Muscle of arm (tissue), 12 donors: Measurements from ENCODE around the gene SYTL3. TPM values are rescaled to one million over a fixed set of nuclear protein-coding genes. Genes with fewer than 3 reads are reported as not detected.
"Not testable (repeated sequence)": the region's sequence is repeated elsewhere in the genome, so short reads cannot be mapped to it uniquely, and the experiment has no call there.

Experiments used
- DNase-seq: peaks from one replicate; pipeline ENCODE4 v3.0.0-alpha.2; 2013
- polyA plus RNA-seq, 12 donors: library from polyadenylated mRNA; unstranded; fragments of 120-200 nt; gene quantifications; one replicate each; pipeline ENCODE4 v1.2.1, GENCODE V29; 2013; ENCODE audit not compliant: insufficient read length in 12 of 12

The SYTL3 gene
- polyA plus RNA-seq, 12 donors: 3.1 to 14.7 (median 8.8) TPM; not detected in 1

- no peak for DNase-seq
Measured at GRCh38 chr6:158621694-158622544, 27.9 kb upstream of the SYTL3 start.

GRCh38 chr6:158622545-158623190, 27.2 kb upstream of the SYTL3 start:
- no peak for DNase-seq

- DNase-seq: no peak
Measured at GRCh38 chr6:158624684-158625682, 24.9 kb upstream of the SYTL3 start.

- no peak for DNase-seq
Measured at GRCh38 chr6:158625881-158626305, 24.0 kb upstream of the SYTL3 start.

GRCh38 chr6:158626360-158627167, 23.3 kb upstream of the SYTL3 start:
- DNase-seq: no peak

GRCh38 chr6:158627168-158627939, 22.5 kb upstream of the SYTL3 start:
- DNase-seq: no peak

- no peak for DNase-seq
Measured at GRCh38 chr6:158627940-158628211, 22.0 kb upstream of the SYTL3 start.

- DNase-seq: no peak
Measured at GRCh38 chr6:158628542-158628941, 21.3 kb upstream of the SYTL3 start.

- no peak for DNase-seq
Measured at GRCh38 chr6:158629367-158630221, 20.3 kb upstream of the SYTL3 start.

GRCh38 chr6:158630938-158631616, 18.8 kb upstream of the SYTL3 start:
- no peak for DNase-seq

GRCh38 chr6:158631678-158632537, 17.9 kb upstream of the SYTL3 start:
- peak; percentile 63 for DNase-seq

- not testable (repeated sequence) for DNase-seq
Measured at GRCh38 chr6:158632538-158633119, 17.2 kb upstream of the SYTL3 start.

- DNase-seq: no peak
Measured at GRCh38 chr6:158633127-158633526, 16.7 kb upstream of the SYTL3 start.

GRCh38 chr6:158634695-158635426, 15.0 kb upstream of the SYTL3 start:
- no peak for DNase-seq

GRCh38 chr6:158635427-158636073, 14.3 kb upstream of the SYTL3 start:
- no peak for DNase-seq

- DNase-seq: no peak
Measured at GRCh38 chr6:158636778-158637177, 13.1 kb upstream of the SYTL3 start.
